Measurements from ENCODE around the gene PFN1.
"Not testable (repeated sequence)": the region's sequence is repeated elsewhere in the genome, so short reads cannot be mapped to it uniquely, and the experiment has no call there.

- TF ChIP-seq, protein P1, sequence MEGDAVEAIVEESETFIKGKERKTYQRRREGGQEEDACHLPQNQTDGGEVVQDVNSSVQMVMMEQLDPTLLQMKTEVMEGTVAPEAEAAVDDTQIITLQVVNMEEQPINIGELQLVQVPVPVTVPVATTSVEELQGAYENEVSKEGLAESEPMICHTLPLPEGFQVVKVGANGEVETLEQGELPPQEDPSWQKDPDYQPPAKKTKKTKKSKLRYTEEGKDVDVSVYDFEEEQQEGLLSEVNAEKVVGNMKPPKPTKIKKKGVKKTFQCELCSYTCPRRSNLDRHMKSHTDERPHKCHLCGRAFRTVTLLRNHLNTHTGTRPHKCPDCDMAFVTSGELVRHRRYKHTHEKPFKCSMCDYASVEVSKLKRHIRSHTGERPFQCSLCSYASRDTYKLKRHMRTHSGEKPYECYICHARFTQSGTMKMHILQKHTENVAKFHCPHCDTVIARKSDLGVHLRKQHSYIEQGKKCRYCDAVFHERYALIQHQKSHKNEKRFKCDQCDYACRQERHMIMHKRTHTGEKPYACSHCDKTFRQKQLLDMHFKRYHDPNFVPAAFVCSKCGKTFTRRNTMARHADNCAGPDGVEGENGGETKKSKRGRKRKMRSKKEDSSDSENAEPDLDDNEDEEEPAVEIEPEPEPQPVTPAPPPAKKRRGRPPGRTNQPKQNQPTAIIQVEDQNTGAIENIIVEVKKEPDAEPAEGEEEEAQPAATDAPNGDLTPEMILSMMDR (IDR thresholded peaks at IDR 0.05; ENCODE audit: low read length), result not testable (repeated sequence)
- TF ChIP-seq EZH2 (optimal IDR thresholded peaks at IDR 0.05; ENCODE audit: low read depth, low read length); EZH2phosphoT487 (IDR thresholded peaks at IDR 0.05; ENCODE audit: low read length): not testable (repeated sequence)
Measured at GRCh38 chr17:4914551-4914950, 33.8 kb downstream of the PFN1 start.

Measured in MM.1S (cell line).